HG03342 (cell line): Measurements from ENCODE around the gene RHO.
"Not testable (repeated sequence)": the region's sequence is repeated elsewhere in the genome, so short reads cannot be mapped to it uniquely, and the experiment has no call there.

Source experiments
- ATAC-seq: cut with Tn5 transposase; IDR thresholded peaks from one replicate; pipeline ENCODE4 v1.9.1; 2021; ENCODE audit warnings: mild to moderate bottlenecking, moderate library complexity; ENCODE audit not compliant: unreplicated experiment

Gene RHO

GRCh38 chr3:129528589-129529100 lies at the start of gene RHO:
RHO (plus strand) TSS chr3:129528639; CDS start chr3:129528734, 95 bp downstream.
- ATAC-seq: no peak

- not testable (repeated sequence) for ATAC-seq
Observed at GRCh38 chr3:129481225-129481765, 47.1 kb upstream of the RHO start.

- ATAC-seq: no peak
Observed at GRCh38 chr3:129481766-129482332, 46.6 kb upstream of the RHO start.

DNA sequence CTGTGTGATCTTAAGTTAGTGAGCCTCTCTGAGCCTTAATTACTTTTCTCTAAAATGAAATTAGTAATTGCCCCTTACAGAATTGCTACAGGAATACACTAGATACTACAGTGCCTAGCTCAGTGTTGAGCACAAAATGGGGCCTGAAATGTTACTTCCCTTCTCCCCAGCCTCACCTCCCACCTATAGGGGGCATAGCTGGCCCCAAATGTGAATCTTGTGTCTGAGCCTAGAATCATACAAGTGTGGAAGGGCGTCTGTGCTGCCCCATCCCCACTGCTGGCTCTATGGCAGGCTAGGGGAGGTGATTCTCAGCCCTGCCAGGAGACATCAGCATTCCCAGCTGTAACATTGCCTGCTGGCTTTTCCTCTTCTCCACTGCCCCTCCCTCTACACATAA lies 45.7 kb upstream of the RHO start:
- no peak for ATAC-seq

DNA sequence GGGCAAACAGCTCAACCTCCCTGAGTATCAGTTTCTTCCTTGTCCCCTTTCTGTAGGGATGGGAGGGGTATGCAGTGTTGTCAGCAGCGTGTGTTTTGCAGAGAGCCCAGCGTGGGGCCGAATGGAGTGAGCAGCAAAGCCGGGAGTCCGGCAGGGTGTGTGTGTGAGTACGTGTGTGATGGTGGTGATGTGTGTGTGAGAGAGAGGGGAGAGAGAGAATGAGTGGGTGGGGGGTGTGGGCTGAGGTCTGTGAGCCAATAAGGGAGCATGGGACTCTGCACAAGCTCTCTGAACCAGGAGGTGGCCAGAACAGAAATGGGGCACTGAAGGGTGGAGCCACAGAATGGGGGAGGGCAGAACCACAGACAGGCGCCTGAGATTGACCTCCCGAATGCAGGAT lies 44.6 kb upstream of the RHO start:
- no peak for ATAC-seq

DNA sequence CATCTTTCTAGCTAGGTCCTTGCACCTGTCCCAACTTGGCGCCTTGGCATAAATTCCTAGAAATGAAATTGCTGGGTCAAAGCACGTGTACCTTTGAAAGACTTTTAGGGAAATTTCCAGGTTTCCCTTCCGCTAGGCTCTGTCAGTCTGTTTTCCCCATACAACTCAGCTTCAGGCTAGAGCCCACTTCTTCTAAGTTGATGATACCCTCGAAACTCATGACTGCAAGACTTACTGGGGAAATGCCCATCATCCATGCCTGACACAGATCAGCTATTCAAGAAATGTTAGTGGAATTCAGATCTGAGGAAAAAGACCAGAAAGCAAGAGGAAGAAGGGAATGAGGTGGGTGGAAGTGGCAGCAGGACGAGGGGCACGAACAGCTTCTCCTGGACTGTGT lies 43.3 kb upstream of the RHO start:
- not testable (repeated sequence) for ATAC-seq

DNA sequence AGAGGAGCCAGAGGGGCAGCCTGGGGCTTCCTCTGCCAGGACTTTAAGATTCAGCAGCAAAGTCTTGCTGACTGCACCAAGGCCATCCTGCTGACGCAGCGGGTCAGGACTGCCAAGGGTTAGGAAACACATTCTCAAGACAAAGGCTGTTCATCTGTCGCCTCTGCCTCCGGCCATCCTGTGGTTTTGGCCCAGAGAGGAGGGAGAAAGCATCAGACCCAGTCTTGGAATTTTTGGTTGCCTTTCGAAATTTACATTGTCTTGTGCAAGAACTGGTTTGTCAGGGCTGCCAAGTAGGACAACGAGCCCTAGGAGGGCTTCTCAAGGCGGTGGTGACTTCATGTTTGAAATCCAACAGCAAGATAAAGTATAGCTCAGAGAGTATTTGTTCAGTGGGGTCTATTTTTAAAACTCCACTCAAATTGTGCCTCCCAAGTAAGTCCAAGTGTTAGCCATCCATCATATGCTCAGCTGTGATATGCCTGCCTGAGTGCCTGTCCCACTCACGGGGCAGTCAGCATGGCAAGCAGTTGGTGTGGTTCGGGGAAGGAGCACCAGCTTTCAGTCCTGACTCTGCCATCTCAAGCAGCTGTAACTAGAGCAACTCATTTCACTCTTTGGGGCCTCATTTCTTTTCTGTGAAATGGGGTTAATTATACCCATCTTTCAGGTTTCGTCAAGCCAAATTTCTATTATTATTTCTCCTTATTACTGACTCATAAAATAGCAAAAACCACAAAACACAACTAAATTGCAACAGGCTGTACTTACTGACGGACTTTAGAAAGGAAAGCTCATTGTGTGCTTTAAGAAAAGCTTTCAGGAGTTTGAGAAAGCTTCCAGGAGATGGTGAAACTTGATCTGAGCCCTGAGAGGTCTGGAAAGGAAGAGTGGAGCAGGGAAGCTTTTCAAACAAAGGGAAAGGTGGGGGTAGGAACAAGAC lies 42.4 kb upstream of the RHO start:
- no peak for ATAC-seq

- ATAC-seq: no peak
Observed at GRCh38 chr3:129486664-129487035, 41.8 kb upstream of the RHO start.

DNA sequence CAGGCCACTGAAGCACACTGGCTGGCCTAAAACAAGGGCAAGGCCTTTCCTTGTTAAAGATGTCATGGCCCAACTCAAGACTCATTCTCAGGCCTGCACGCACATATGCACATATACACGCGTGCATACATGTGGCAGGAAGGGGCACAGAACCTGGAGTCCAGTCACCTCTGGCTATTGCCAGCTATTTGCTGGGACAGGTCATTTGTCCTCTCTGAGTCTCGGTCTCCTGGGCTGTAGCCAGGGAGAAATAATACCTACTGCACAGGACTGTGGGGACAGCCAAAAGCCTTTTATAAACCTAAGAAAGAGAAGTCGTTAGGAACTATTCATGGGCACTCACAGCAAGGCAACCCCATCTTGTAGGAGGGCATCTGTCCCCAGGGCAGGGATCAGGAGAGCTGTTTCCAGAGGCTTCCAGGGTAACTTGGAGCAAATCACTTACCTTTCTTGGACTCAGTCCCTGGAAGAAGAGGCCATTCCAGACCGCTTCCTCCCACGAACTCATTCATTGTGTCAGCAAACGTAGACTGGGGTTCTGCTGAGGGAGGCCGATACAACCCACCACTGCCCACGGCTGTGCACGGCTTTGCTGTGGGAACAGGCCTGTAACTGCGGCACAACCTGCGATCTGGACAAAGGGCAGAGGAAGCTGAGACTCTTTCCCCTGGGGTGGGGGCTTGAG lies 41.1 kb upstream of the RHO start:
- no peak for ATAC-seq

GRCh38 chr3:129487868-129488335 lies 40.5 kb upstream of the RHO start:
- ATAC-seq: not testable (repeated sequence)

- not testable (repeated sequence) for ATAC-seq
Observed at GRCh38 chr3:129489258-129489657, 39.2 kb upstream of the RHO start.

GRCh38 chr3:129490273-129490675 lies 38.2 kb upstream of the RHO start:
- ATAC-seq: peak; percentile 76

GRCh38 chr3:129491077-129491476 lies 37.4 kb upstream of the RHO start:
- ATAC-seq: not testable (repeated sequence)

GRCh38 chr3:129491794-129492193 lies 36.6 kb upstream of the RHO start:
- ATAC-seq: no peak

GRCh38 chr3:129492691-129493090 lies 35.7 kb upstream of the RHO start:
- no peak for ATAC-seq

DNA sequence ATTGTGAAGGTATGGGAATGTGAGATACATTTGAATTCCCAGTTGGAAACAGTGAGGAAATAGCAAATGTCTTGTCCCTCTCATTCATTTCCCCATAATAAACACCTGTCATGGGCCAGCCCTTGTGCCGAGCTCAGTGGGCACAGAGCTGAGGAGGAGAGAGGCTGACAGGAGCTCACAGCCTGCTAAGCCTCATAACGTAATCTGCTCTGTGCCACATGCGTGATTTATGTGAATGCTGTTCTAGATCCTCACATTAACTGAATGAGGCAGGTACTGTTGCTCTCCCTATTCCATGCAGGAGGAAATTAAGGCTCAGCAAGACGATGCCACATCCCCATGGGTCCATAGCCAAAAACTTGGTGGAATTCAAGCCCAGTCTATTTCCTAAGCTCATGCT lies 35.2 kb upstream of the RHO start:
- ATAC-seq: no peak

DNA sequence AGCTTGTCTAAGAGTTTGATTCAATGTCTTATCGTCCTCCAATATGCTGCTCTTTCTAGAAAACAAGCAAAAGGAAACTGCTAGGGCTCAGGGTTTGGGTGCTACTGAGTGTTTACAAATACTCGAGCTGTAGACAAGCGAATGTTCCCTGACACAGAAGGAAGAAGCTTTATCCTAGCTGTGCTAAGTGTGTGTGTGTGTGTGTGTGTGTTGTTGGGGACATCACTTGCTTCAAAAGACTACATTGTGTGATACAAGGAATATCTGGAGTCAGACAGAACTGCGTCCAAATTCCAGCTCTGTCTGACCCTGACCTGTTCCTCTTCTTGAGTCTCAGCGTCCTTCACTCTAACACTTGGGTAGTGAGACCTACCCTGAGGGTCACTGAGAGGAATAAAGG lies 33.9 kb upstream of the RHO start:
- not testable (repeated sequence) for ATAC-seq

DNA sequence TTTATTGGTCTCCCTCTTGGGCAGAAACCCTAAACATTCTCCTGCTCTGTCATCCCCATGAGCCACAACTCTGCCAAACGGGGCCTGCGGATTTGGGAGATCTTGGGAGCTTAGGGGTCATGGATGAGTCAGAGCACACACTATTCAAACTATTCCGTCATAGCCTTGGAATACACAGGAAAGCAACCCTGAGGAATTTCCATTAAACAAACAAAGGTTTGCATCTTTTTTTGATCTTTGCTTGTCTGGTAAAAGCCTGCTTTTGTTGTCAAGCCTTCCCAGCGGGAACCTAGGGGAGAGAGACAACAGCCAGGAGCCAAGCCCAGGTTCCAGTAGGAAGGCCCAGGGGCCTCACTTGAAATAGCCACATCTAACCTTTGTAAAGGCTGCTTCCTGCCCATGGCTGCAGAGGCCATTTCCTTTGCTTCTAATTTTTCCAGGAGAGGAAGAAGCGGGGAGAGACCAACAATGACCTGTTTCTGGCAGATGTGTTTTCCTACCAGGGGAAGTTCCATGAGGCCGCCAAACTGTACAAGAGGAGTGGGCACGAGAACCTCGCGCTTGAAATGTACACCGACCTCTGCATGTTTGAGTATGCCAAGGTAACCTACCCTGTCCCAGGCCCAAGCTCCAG lies 33.3 kb upstream of the RHO start:
- not testable (repeated sequence) for ATAC-seq

DNA sequence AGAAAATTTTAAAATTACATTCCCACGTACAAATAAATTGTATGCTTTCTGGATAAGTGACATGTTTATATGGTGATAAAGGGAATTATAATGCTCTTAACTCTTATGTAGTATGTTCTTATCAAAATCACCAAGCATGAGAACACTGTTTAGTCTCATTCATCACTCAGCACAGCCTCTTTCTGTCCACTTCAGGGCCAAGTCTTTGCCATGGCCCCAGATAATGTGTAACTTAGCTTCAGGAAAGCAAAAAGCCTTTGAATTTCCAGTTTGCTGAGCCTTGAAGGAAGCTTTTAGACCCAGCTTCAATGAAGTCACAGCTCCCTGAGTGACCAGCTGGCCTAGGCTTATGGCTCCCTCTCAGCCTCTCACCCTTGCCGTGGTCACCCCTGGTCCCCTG lies 30.6 kb upstream of the RHO start:
- ATAC-seq: not testable (repeated sequence)

GRCh38 chr3:129498603-129499488 lies 29.6 kb upstream of the RHO start:
- ATAC-seq: not testable (repeated sequence)
